Neural cell (in vitro differentiated cells): ENCODE results near the gene MAPK11.

Experiments
- CTCF ChIP-seq: fragments of 450-650 bp; IDR thresholded peaks from 2 replicates; pipeline ENCODE4 v1.5.1; 2014; ENCODE audit warnings: antibody characterized with exemption, mild to moderate bottlenecking, moderate library complexity; ENCODE audit not compliant: poor library complexity, severe bottlenecking
- EZH2 ChIP-seq: fragments of 200-600, 300-800 bp; shearing (Covaris generic), sonication (generic); IDR thresholded peaks from 2 replicates; pipeline ENCODE4 v1.6.1; 2014; ENCODE audit warnings: antibody characterized with exemption, low read length, borderline replicate concordance, mild to moderate bottlenecking; ENCODE audit not compliant: insufficient read depth, poor library complexity, severe bottlenecking

DNA sequence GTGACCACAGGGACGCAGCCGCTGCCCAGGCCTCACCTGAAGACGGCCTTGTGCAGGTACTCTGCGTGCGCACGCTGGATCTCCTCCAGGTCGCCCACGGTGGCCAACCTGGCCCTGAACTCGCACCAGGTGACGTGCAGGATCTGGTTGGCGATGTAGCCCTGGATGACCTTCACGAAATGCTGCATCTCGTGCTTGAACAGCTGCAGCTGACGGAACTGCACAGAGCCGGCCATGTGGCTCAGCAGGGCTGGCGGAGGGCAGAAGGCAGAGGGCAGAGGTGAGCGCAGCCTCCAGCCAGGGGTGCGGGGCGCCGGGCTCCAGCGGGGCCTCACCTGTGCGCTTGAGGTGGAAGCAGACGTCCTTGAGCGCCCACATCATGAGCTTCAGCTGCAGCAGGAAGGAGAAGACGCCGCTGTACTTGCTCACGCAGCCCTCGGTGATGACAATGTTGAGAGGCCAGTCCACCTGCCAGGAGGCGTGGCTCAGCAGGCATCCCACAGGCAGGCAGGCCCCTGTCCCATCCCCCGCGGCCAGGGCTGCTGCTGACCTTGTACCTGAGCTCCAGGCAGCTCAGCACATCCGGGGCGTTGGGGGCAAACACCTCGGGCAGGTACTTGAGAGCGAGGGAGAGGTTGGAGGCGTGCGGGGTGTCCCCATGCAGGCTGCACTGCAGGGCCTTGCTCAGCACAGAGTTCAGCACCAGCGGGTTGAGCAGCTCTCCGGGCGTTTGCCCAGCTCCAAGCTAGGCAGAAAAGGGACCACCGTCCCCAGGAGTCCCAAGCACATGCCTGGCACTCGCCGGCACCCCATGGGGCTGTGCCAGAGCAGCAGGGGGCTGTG, 51.8 kb downstream of the MAPK11 start:
- TF ChIP-seq CTCF, result no peak
- TF ChIP-seq EZH2, result no peak
